Measurements from ENCODE around the gene TGM5.

The TGM5 gene

GRCh38 chr15:43249236-43249635 lies 17.5 kb downstream of the TGM5 start:
- Histone ChIP-seq H3K9me3 (ENCODE audit: severe bottlenecking) (no peaks in the 10 kb centered on the region), H3K36me3 (no peaks in the 10 kb centered on the region), H3K27ac (no peak overlapping the region), H3K4me3 (ENCODE audit: low read depth, low read length) (no peak overlapping the region), H3K27me3 (ENCODE audit: insufficient read depth, low read depth, severe bottlenecking) (no peaks in the 10 kb centered on the region)
- no peak for DNase-seq
- no peak for TF ChIP-seq CTCF (IDR thresholded peaks at IDR 0.05; ENCODE audit: low read depth, low read length)

GRCh38 chr15:43246261-43246774 lies 20.4 kb downstream of the TGM5 start:
- no peak for DNase-seq
- no peak overlapping the region for H3K27ac ChIP-seq
- no peak for TF ChIP-seq CTCF (IDR thresholded peaks at IDR 0.05; ENCODE audit: low read depth, low read length)
- H3K27me3 ChIP-seq (ENCODE audit: insufficient read depth, low read depth, severe bottlenecking): no peaks in the 10 kb centered on the region
- H3K4me3 ChIP-seq (ENCODE audit: low read depth, low read length): no peak overlapping the region
- no peaks in the 10 kb centered on the region for H3K9me3 ChIP-seq (ENCODE audit: severe bottlenecking)
- no peaks in the 10 kb centered on the region for H3K36me3 ChIP-seq

GRCh38 chr15:43244092-43244491 lies 22.6 kb downstream of the TGM5 start:
- Histone ChIP-seq H3K9me3 (ENCODE audit: severe bottlenecking) (no peaks in the 10 kb centered on the region), H3K27me3 (ENCODE audit: insufficient read depth, low read depth, severe bottlenecking) (no peaks in the 10 kb centered on the region), H3K4me3 (ENCODE audit: low read depth, low read length) (no peak overlapping the region), H3K36me3 (no peaks in the 10 kb centered on the region), H3K27ac (no peak overlapping the region)
- no peak for TF ChIP-seq CTCF (IDR thresholded peaks at IDR 0.05; ENCODE audit: low read depth, low read length)
- DNase-seq: no peak

- H3K4me3 ChIP-seq (ENCODE audit: low read depth, low read length): no peak overlapping the region
- no peak for DNase-seq
- no peaks in the 10 kb centered on the region for H3K9me3 ChIP-seq (ENCODE audit: severe bottlenecking)
- H3K27ac ChIP-seq: no peak overlapping the region
- H3K36me3 ChIP-seq: no peaks in the 10 kb centered on the region
- no peak for TF ChIP-seq CTCF (IDR thresholded peaks at IDR 0.05; ENCODE audit: low read depth, low read length)
- H3K27me3 ChIP-seq (ENCODE audit: insufficient read depth, low read depth, severe bottlenecking): no peaks in the 10 kb centered on the region
Measured at GRCh38 chr15:43243020-43243645, 23.6 kb downstream of the TGM5 start.

GRCh38 chr15:43242616-43243015 lies 24.1 kb downstream of the TGM5 start:
- no peaks in the 10 kb centered on the region for H3K36me3 ChIP-seq
- no peak for DNase-seq
- TF ChIP-seq CTCF (IDR thresholded peaks at IDR 0.05; ENCODE audit: low read depth, low read length): no peak
- H3K9me3 ChIP-seq (ENCODE audit: severe bottlenecking): no peaks in the 10 kb centered on the region
- H3K4me3 ChIP-seq (ENCODE audit: low read depth, low read length): no peak overlapping the region
- no peaks in the 10 kb centered on the region for H3K27me3 ChIP-seq (ENCODE audit: insufficient read depth, low read depth, severe bottlenecking)
- H3K27ac ChIP-seq: no peak overlapping the region

GRCh38 chr15:43241100-43241499 lies 25.6 kb downstream of the TGM5 start:
- H3K36me3 ChIP-seq: no peaks in the 10 kb centered on the region
- DNase-seq: no peak
- H3K27ac ChIP-seq: no peak overlapping the region
- no peak for TF ChIP-seq CTCF (IDR thresholded peaks at IDR 0.05; ENCODE audit: low read depth, low read length)
- H3K9me3 ChIP-seq (ENCODE audit: severe bottlenecking): no peaks in the 10 kb centered on the region
- no peaks in the 10 kb centered on the region for H3K27me3 ChIP-seq (ENCODE audit: insufficient read depth, low read depth, severe bottlenecking)
- H3K4me3 ChIP-seq (ENCODE audit: low read depth, low read length): no peak overlapping the region
